ENCODE data around the gene OSR1. TPM values are rescaled to one million over a fixed set of nuclear protein-coding genes. Genes with fewer than 3 reads are reported as not detected.

The OSR1 gene
- total RNA-seq, 1 experiment from 2014 or later: 6.9 TPM

DNA sequence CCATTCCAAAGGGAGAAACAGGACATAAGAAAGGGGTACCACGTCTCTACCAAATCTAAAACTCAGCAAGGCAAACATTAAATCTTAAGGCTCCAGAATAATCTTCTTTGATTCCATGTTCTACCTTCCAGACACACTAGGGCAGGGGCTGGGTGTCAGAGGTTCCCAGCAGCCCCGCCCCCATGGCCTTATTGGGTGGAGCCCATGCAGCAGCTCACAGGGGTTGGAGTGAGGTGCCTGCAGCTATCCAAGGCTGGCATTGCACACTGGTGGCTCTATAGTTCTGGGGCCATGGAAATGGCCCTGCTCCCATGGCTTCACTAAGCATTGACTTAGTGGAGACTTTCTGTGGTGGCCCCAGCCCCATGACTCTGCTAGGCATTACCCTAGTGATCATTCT is 14.9 kb upstream of the OSR1 start:
- no peaks in the 10 kb centered on the region for H3K36me3 ChIP-seq (ENCODE audit: low read depth)
- H3F3A ChIP-seq (ENCODE audit: insufficient read depth, low read depth): no peaks in the 10 kb centered on the region
- no peak overlapping the region for H3K4me3 ChIP-seq
- H3K27me3 ChIP-seq (ENCODE audit: insufficient read depth, low read depth): no peaks in the 10 kb centered on the region
- ChIA-PET POLR2A (ENCODE audit: unreplicated experiment) (no interaction called here), CTCF (no interaction called here)
- no peaks in the 10 kb centered on the region for H4K20me1 ChIP-seq (ENCODE audit: insufficient read depth)
- H2AFZ ChIP-seq: no peak overlapping the region
- BruUV-seq (replicated peaks): no TSS peak
- no peaks in the 10 kb centered on the region for H3K79me2 ChIP-seq (ENCODE audit: low read depth)
- no peaks in the 10 kb centered on the region; the same call in 1 of the 2 replicates for H3K9me2 ChIP-seq (ENCODE audit: insufficient read depth)
- no peak overlapping the region for H3K4me2 ChIP-seq
- intact Hi-C loops (cut with micrococcal nuclease; ENCODE audit: unreplicated experiment): no loop called here
- no peak overlapping the region for H3K27ac ChIP-seq
- H3K4me1 ChIP-seq (replicated peaks; ENCODE audit: insufficient read depth): no peaks in the 10 kb centered on the region
- 0 out of 2 replicates have a peak, but pooled peaks cover 16% of the 10 kb centered on the region for H3K9me3 ChIP-seq (ENCODE audit: insufficient read depth, low read depth)
- DNase-seq: no peak
- TF ChIP-seq EZH2 (IDR thresholded peaks at IDR 0.05; ENCODE audit: low read depth): no peak
- TF ChIP-seq, protein P1, sequence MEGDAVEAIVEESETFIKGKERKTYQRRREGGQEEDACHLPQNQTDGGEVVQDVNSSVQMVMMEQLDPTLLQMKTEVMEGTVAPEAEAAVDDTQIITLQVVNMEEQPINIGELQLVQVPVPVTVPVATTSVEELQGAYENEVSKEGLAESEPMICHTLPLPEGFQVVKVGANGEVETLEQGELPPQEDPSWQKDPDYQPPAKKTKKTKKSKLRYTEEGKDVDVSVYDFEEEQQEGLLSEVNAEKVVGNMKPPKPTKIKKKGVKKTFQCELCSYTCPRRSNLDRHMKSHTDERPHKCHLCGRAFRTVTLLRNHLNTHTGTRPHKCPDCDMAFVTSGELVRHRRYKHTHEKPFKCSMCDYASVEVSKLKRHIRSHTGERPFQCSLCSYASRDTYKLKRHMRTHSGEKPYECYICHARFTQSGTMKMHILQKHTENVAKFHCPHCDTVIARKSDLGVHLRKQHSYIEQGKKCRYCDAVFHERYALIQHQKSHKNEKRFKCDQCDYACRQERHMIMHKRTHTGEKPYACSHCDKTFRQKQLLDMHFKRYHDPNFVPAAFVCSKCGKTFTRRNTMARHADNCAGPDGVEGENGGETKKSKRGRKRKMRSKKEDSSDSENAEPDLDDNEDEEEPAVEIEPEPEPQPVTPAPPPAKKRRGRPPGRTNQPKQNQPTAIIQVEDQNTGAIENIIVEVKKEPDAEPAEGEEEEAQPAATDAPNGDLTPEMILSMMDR (conservative IDR thresholded peaks at IDR 0.05): no peak

DNA sequence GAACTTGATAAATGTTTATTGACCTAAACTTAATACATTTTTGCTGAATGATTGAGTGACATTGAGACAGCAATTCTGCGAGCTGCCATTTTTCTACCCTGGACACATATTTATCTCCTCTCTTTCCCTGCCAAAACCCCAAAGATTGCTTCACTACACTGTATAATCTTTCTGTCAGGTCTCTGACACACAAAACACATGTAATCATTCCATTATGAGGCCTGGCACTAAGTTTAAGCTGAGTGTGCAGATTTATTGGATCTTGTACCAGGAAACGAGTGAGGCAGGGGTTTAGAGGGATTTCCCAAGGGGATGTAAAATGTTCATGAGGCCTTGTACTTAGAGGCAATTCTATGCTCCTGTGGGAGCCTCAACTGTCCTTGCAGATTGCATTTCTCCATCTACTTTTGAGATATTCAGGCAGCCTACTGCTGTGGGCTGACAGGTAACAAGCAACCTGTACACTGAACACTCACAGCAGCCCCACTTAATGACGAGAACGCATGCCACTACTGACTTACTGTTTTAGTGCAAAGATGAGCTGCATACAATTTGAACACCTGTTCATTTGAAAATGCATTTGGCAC is 13.7 kb upstream of the OSR1 start:
- intact Hi-C loops (cut with micrococcal nuclease; ENCODE audit: unreplicated experiment): no loop called here
- ChIA-PET POLR2A (ENCODE audit: unreplicated experiment) (no interaction called here), CTCF (no interaction called here)
- Histone ChIP-seq H3K4me3 (no peak overlapping the region), H3F3A (ENCODE audit: insufficient read depth, low read depth) (no peaks in the 10 kb centered on the region), H3K27ac (no peak overlapping the region), H3K36me3 (ENCODE audit: low read depth) (no peaks in the 10 kb centered on the region), H3K9me2 (ENCODE audit: insufficient read depth) (no peaks in the 10 kb centered on the region; the same call in 1 of the 2 replicates), H3K27me3 (ENCODE audit: insufficient read depth, low read depth) (no peaks in the 10 kb centered on the region), H3K4me2 (no peak overlapping the region), H3K79me2 (ENCODE audit: low read depth) (no peaks in the 10 kb centered on the region), H3K9me3 (ENCODE audit: insufficient read depth, low read depth) (0 out of 2 replicates have a peak, but pooled peaks cover 16% of the 10 kb centered on the region), H2AFZ (no peak overlapping the region), H3K4me1 (replicated peaks; ENCODE audit: insufficient read depth) (no peaks in the 10 kb centered on the region), H4K20me1 (ENCODE audit: insufficient read depth) (no peaks in the 10 kb centered on the region)
- BruUV-seq (replicated peaks): no TSS peak
- no peak for DNase-seq
- TF ChIP-seq EZH2 (IDR thresholded peaks at IDR 0.05; ENCODE audit: low read depth): no peak
- TF ChIP-seq, protein P1 (conservative IDR thresholded peaks at IDR 0.05): no peak

DNA sequence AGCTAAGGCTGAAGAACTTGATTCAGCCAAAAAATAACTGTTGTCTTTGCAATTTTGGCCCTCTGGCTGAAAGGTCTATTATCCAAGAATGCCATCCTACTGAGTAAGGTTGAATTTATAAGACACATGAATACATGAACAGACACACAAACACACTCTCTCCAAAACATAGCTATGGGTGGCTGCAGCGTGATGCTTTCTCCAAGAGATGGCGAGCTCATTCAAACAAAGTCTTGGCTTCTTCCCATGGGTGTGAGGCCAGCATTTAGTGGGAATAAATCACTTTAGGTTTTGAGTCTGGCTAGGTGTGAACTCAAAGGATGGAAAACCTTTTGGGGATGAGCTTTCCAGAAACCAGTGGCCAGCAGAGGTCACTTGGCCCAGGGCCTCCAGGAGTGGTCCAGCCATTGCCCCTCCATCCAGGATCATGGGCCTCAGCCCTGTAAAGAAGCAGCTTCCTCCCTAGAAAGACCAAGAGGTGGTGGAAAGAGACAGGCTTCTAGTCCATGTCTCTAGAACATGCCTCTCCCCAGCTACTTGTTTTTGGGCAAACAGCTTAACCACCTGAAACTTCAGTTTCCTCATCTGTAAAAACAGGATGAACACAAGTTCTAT is 11.0 kb upstream of the OSR1 start:
- TF ChIP-seq EZH2 (IDR thresholded peaks at IDR 0.05; ENCODE audit: low read depth): no peak
- TF ChIP-seq, protein P1 (conservative IDR thresholded peaks at IDR 0.05): peak; percentile 70
- Histone ChIP-seq H3F3A (ENCODE audit: insufficient read depth, low read depth) (no peaks in the 10 kb centered on the region), H2AFZ (no peak overlapping the region), H3K4me2 (no peak overlapping the region), H4K20me1 (ENCODE audit: insufficient read depth) (no peaks in the 10 kb centered on the region), H3K36me3 (ENCODE audit: low read depth) (no peaks in the 10 kb centered on the region), H3K4me1 (replicated peaks; ENCODE audit: insufficient read depth) (no peaks in the 10 kb centered on the region), H3K4me3 (no peak overlapping the region), H3K9me3 (ENCODE audit: insufficient read depth, low read depth) (0 out of 2 replicates have a peak, but pooled peaks cover 11% of the 10 kb centered on the region), H3K27ac (no peak overlapping the region), H3K79me2 (ENCODE audit: low read depth) (no peaks in the 10 kb centered on the region), H3K9me2 (ENCODE audit: insufficient read depth) (no peaks in the 10 kb centered on the region; the same call in 1 of the 2 replicates), H3K27me3 (ENCODE audit: insufficient read depth, low read depth) (no peaks in the 10 kb centered on the region)
- ChIA-PET POLR2A (ENCODE audit: unreplicated experiment) (no interaction called here), CTCF (interaction anchor here (0.5 to 1.2 kb wide), 2 partner anchors 298 to 1518 kb away, joined by 3 to 4 read pairs; no protein-coding TSS in a partner anchor)
- intact Hi-C loops (cut with micrococcal nuclease; ENCODE audit: unreplicated experiment): loop anchor here (1.0 to 10.0 kb wide), 2 partner anchors 494 to 725 kb away; no protein-coding TSS in a partner anchor
- BruUV-seq (replicated peaks): no TSS peak
- no peak for DNase-seq
